Chondrocyte (in vitro differentiated cells): Measurements from ENCODE around the gene HIP1. TPM values are rescaled to one million over a fixed set of nuclear protein-coding genes. Genes with fewer than 3 reads are reported as not detected.

Experiments
- DNase-seq: peaks from one replicate; pipeline ENCODE4 v3.0.0; 2021; ENCODE audit warnings: mixed read lengths, low spot score
- H3K27ac Mint-ChIP-seq: one replicate; pipeline ENCODE4 v1.8.0; 2021; ENCODE audit warnings: mild to moderate bottlenecking, moderate library complexity, mixed read lengths; ENCODE audit not compliant: unreplicated experiment
- H3K27me3 Mint-ChIP-seq: 2 replicates; pipeline ENCODE4 v1.8.0; 2021; ENCODE audit warnings: low read depth, mixed read lengths
- H3K36me3 Mint-ChIP-seq: 2 replicates; pipeline ENCODE4 v1.8.0; 2021; ENCODE audit warnings: low read depth, mixed read lengths
- H3K4me1 Mint-ChIP-seq: 2 replicates; pipeline ENCODE4 v1.8.0; 2021; ENCODE audit warnings: low read depth, mild to moderate bottlenecking, mixed read lengths
- H3K4me3 Mint-ChIP-seq: one replicate; pipeline ENCODE4 v1.8.0; 2021; ENCODE audit warnings: mild to moderate bottlenecking, moderate library complexity, mixed read lengths; ENCODE audit not compliant: unreplicated experiment
- H3K9me3 Mint-ChIP-seq: 2 replicates; pipeline ENCODE4 v1.8.0; 2021; ENCODE audit warnings: low read depth, mixed read lengths
- total RNA-seq: library from RNA; stranded (reverse); gene quantifications from 3 replicates; pipeline ENCODE4 v1.2.1, GENCODE V29; 2021
- TF ChIP-seq, protein P1 (sequence below): fragments of 200-600 bp; sonication (generic); IDR thresholded peaks from 2 replicates; pipeline ENCODE4 v1.5.0; 2021; ENCODE audit warnings: antibody characterized with exemption, mild to moderate bottlenecking, moderate library complexity

HIP1 gene
- total RNA-seq, 1 donor from 2014 or later = 46.6 TPM

DNA sequence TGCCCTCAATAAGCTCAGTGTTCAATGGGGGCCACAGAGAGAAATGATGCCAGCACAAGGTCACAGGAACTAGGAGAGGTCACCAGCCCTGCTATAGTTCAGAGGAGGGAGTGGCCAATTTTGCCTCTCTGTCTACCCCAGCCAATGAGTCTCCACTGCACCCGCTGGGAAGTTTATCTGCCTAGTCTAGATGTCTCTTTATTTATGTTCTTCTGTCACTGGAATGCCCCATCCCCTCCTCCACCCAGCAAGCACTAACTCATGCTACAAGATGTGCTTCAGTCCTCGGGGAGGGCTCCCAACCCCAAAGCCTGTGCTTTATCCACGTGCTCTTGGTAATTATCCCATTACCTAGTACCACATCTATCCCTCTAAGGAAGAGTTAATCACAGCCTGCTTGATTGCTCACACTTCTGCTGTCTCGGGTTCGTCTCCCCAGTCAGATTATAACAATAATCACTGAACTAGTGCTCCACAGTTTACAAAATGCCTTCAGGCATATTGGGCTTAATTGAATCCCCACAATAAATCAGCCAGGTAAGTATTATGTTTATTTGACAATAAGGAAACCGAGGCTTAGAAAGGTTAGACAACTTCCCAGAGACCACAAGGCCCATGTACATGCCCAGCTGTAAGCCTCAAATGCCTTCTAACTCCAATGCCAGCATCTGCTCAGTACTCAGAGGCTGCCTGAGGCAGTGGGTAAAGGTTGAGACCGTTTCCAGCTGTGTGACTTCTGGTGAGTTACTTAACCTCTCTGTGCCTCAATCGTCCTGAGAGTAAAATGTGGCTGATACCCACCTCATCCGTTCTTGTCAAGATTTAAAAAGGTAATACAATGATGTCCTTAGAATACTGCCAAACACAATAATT lies 3.9 kb downstream of the HIP1 start:
- H3K4me3 Mint-ChIP-seq = no peak overlapping the region
- peaks cover 55% of the 10 kb centered on the region for H3K4me1 Mint-ChIP-seq
- no peak for DNase-seq
- peaks cover 3% of the 10 kb centered on the region for H3K36me3 Mint-ChIP-seq
- H3K9me3 Mint-ChIP-seq = no peaks in the 10 kb centered on the region
- no peaks in the 10 kb centered on the region for H3K27me3 Mint-ChIP-seq
- H3K27ac Mint-ChIP-seq = peak overlapping the region; percentile 53
- TF ChIP-seq, protein P1, sequence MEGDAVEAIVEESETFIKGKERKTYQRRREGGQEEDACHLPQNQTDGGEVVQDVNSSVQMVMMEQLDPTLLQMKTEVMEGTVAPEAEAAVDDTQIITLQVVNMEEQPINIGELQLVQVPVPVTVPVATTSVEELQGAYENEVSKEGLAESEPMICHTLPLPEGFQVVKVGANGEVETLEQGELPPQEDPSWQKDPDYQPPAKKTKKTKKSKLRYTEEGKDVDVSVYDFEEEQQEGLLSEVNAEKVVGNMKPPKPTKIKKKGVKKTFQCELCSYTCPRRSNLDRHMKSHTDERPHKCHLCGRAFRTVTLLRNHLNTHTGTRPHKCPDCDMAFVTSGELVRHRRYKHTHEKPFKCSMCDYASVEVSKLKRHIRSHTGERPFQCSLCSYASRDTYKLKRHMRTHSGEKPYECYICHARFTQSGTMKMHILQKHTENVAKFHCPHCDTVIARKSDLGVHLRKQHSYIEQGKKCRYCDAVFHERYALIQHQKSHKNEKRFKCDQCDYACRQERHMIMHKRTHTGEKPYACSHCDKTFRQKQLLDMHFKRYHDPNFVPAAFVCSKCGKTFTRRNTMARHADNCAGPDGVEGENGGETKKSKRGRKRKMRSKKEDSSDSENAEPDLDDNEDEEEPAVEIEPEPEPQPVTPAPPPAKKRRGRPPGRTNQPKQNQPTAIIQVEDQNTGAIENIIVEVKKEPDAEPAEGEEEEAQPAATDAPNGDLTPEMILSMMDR = no peak

DNA sequence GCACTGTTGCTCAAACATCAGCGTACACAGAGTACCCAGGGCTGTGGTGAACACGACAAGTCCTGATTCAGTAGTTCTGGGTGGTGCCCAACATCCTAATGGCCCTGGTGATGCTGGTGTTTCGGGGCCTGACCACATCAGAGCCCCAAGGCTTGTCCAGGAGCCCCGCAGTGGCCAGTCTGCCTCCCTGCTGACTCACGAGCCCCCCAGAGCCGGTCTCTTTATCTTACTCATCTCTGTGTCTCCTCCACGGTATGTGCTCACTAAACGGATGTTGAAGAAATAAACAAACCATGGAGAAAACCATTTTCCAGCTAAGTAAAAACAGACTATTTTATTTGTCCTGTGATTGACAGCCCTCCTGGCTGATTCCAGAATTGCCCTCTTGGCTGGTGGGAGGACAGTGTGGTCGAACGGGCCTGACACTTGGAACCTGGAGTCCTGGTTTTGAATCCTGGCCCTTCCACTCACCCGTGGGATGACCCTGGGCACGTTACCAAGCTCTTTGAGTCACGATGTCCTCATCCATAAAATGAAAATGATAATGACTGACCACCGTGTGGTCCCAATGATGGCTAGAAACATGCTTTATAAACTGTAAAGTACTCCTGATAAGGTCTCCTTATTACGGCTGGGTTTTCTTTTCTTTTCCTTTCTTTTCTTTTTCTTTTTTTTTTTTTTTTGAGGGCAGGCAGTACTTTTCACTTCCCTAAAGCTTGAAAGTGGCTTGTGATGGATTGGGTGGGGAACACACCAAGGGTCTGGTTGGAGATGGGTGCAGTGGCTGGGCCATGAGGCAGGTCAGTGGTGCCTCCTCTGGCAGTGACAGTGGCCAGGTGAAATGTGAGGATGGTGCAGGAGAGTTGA lies 5.7 kb downstream of the HIP1 start:
- Mint-ChIP-seq H3K27ac (peak overlapping the region; percentile 80), H3K27me3 (no peaks in the 10 kb centered on the region), H3K36me3 (peaks cover 5% of the 10 kb centered on the region), H3K9me3 (no peaks in the 10 kb centered on the region), H3K4me3 (no peak overlapping the region), H3K4me1 (peaks cover 58% of the 10 kb centered on the region)
- DNase-seq = no peak
- TF ChIP-seq, protein P1 = no peak

DNA sequence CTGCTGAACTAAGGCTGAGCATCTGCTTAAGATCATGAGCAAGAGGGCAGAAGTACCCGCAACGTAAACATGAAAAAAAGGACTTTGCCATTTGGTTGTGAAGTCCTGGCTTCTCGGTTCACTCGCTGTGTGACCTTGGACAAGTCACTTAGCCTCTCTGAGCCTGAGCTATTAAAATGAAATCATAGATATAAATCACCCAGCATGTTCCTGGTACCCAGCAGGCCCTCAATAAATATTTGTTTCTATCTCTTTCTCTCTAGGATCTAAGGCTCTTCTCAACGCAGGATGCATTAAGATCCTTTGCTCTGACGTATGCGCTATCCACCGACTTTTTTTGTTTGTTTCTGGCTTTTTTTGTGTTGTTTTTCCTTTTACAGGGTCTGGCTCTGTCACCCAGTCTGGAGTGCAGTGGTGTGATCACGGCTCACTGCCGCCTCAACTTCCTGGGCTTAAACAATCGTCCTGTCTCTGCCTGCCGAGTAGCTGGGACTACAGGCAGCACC lies 6.7 kb downstream of the HIP1 start:
- TF ChIP-seq, protein P1 = no peak
- Mint-ChIP-seq H3K27me3 (no peaks in the 10 kb centered on the region), H3K9me3 (no peaks in the 10 kb centered on the region), H3K4me1 (peaks cover 55% of the 10 kb centered on the region), H3K4me3 (no peak overlapping the region), H3K36me3 (peaks cover 5% of the 10 kb centered on the region), H3K27ac (no peak overlapping the region)
- no peak for DNase-seq

DNA sequence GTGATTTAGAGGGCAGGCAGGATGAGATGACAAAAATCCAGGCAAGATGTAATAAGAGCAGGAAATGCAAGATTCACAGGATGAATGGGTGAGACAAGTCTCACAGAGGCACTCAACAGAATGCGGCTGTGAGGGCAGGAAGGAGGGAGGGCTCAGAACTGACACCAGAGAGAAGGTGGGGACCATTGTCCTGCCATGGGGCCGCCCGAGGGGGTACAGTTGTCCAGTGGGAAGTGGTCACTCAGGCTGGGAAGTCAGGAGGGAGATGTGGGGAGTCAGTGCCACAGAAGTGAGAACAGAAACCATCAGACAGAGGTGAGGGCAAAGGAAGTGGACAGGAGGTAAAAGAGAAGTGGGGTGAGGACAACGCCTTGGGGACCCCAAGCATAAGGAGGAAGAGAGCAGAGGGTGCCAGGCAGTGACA lies 8.9 kb downstream of the HIP1 start:
- Mint-ChIP-seq H3K9me3 (no peaks in the 10 kb centered on the region), H3K27ac (peak overlapping the region; percentile 78), H3K36me3 (peaks cover 5% of the 10 kb centered on the region), H3K27me3 (no peaks in the 10 kb centered on the region), H3K4me1 (peaks cover 41% of the 10 kb centered on the region), H3K4me3 (no peak overlapping the region)
- TF ChIP-seq, protein P1 = no peak
- no peak for DNase-seq
